ENCODE measurements around the gene STXBP1. TPM values are rescaled to one million over a fixed set of nuclear protein-coding genes. Genes with fewer than 3 reads are reported as not detected.
A peak's percentile ranks its signal among the peaks of the same experiment; 100 is the strongest.

STXBP1 gene
- 5.7 TPM for total RNA-seq

DNA sequence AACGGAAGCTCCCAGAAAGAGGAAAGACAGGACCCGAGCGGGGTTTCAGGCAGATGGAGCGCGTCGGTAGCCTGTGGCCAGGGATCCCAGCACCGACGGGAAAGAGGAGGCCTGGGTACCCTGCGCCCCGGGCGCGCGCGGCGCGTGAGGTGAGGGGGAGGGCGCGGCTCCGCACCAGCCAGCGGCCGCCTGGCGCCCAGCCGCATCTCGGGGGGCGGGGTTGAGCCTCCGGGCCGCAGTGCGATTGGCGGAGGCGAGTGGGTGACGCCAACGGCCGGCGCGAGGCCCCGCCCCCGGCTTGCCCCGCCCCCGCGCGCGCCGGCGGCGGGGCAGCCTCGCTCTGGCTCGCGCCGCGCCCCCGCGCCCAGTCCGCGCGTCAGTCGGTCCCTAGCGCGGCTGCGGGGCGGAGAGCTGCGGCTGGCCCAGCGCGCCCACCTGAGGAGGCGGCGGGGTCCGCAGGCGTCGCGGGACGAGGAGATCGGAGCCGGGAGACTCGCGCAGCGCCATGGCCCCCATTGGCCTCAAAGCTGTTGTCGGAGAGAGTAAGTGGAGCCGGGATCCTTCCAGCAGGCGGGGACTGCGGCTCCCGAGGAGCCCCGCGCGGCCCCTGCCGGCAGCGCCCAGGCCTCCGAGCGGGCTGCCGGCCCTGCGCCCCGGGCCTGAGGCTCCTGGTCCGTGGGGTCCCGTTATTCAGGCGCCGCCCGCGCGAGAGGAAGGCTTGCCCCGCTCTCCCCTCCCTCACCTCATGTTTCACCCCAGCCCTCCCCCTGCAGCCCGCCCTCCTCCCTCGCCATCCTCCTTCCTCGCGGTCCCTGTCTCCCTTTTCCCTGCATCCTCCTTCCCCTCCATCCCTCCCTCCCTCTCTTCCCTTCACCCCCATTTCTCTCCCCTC lies at the start of gene STXBP1:
Gene STXBP1 (plus strand): TSS at position 379 of the 892 bp plus-strand sequence. CDS start 127 bp downstream, at position 506.
- DNase-seq (ENCODE audit: low read depth in 2 of 3, low spot score in 2 of 3): peak; percentile 75 to 85 (median 80)

DNA sequence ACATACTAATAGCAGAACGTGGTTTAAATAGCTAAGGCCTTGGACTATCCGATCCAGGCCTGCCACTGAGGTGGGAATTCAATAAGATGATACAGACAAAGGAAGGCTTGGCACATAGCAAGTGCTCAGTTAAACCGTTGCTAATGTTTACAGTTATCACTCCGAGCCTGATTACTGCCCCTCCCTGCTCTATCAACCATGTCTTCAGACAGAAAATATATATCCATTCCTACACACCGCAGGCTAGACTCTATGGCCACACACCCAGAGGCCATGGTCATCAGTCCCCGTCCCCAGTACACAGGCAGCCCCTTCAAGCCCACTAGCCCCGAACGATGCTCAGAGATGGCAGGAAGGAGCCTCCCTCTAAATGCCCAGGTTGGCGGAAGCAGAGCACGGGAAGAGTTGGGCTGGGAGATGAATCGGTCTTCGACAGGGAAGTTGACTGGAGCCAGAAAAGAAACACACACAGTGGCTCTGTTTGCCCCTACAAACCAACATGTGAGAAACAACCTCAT lies 49.7 kb upstream of the STXBP1 start:
- no peak for DNase-seq (ENCODE audit: low read depth in 2 of 3, low spot score in 2 of 3)

DNA sequence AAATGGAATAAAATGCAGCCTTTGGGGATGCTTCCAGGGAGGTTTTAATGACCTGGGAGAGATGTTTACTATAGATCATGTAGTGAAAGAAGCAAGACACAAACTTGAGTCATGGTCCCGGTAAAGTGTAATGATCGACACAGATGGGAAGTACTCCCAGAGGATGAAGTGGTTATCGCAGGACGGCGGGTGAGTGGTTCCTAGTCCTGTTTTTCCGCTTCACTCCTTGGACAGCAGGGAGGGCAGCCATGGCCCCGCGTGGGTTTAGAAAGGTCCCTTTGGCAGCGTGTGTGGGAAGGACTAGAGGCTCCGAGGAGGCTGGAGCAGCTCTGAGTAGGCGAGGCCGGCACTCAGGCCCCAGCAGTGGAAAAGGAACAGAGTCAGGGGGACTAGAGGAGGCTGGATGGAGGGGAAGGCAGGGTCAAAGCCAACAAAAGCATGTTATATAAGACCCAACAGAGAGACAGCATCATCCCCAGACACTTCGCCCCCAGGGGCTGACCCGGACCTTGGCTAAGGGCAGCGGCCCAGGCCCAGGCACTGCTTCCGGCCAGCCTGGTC lies 49.2 kb upstream of the STXBP1 start:
- DNase-seq (ENCODE audit: low read depth in 2 of 3, low spot score in 2 of 3): no peak

DNA sequence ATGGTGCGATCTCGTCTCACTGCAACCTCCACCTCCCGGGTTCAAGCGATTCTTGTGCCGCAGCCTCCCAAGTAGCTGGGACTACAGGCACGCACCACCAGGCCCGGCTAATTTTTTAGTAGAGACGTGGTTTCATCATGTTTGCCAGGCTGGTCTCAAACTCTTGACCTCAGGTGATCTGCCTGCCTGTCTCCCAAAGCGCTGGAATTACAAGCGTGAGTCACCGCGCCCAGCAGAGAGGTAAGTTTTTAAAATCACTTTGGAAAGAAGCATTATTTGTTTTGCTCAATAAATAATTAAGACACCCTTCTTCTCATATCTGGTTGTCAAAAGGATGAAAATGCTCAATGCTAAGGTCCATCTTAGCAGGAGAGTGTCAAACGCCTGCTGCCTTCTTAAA lies 48.5 kb upstream of the STXBP1 start:
- no peak for DNase-seq (ENCODE audit: low read depth in 2 of 3, low spot score in 2 of 3)

DNA sequence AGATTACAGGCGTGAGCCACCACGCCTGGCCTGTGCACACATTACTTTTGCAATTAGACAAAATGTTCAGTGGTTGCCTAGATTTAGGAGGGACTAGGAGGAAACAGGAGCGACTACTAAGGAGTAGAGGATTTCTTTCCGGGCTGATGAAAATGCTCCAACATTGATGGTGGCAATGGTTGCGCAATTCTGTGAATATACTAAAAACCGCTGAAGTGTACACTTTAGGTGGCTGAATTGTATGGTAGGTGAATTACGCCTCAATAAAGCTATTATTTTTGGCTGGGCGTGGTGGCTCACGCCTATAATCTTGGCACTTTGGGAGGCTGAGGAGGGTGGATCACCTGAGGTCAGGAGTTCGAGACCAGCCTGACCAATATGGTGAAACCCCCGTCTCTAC lies 46.8 kb upstream of the STXBP1 start:
- no peak for DNase-seq (ENCODE audit: low read depth in 2 of 3, low spot score in 2 of 3)

DNA sequence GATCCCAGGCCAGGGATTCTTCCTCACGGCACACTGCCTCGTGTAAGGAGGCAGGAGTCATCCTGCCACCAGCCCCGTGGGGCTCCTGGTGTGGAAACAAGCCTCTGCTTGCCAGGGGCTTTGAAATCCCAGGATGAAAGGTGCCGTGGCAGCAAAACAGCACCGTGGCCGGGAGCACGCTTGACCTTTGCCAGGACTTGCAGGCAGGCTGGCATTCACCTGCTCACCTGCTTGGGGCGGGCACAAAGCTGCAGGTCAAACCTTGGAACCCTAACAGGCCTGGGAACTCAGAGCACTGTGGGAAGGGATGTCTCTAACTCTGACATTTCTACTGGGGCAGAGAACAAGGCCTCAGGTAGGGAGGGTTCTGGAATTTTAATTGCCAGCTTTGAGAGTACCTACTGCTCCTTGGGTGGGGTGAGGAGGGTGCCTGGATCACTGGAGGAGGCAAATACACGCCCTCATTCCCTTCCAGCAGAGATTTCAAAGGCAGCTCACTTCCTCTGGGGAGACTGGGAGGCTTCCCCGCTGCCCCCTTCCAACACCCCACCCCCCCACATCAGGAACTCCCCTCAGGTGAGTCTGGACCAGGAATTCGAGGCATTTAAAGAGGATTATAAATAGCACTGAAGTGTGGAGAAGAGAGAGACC lies 45.6 kb upstream of the STXBP1 start:
- no peak for DNase-seq (ENCODE audit: low read depth in 2 of 3, low spot score in 2 of 3)

DNA sequence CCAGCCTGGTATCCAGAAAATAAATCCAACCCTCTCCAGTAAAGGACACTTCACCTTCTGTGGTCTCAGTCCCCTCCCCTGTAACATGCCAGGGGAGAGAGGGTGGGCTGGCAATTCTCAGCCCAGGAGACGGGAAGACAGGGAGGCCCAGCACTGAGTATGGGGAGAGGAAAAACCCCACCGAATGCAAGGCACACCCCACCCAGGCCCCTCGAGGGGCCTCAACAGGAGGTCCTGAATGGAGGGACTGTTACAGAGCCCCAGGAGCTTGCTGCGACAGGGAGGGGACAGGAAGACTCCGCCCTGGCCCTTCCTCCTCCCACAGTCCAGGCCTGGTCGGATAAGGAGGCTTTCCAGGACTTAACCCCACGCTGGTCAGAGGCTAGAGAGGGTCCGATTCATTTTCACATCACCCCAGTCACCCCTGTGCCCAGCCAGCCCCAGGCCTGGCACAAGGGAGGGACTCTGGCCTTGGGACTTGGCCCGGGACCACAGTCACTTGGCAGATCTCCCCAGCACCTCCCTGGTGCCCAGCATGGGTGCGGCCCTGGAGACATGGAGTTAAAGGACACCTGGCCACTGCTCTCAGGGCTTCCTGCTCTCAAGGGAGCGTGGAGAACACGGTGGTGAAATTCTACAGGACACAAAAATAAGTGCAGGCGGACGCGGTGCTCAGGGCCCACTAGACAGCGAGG lies 44.9 kb upstream of the STXBP1 start:
- no peak for DNase-seq (ENCODE audit: low read depth in 2 of 3, low spot score in 2 of 3)

DNA sequence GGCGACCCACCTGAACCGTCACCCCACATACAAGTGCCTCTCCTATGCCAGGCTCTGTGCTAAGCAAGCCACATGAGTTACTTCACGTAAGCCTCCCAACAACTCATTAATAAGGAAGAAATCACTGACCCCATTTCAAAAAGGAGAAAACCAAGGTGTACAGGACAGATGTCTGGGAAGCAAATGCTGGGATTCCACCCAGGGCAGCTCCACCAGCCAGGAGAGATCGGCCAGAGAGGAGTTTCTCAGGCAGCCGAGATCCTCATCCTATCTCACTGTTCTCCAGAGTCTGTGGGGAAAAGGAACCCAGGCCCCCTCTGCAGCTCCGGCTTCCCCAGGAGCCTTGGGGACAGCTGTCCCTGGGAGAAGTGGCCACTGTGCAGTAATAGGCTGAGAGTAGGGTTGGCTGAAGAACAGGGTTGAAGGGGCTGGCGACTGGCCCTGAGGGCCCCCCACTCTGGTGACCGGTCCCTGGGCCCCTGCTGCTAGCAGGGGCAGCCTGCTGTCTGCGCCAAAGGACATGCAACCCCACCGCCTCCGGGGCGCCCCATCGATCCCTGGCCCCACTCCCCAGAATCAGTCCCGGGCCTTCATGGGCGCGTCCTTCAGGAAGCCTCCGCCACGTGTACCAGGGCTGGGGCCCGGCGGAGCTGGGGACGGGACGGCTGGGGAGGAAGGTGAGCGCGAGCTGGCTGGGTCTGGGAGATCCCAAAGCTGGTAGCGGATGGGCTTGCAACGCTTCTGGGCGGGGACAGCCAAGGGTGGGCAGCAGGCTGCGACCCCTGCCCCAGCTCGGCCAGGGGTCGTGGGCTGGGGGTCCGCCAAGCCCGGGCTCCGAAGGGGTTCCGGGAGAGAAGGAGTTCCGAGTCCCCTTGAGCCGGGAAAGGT lies 44.1 kb upstream of the STXBP1 start:
- no peak for DNase-seq (ENCODE audit: low read depth in 2 of 3, low spot score in 2 of 3)

DNA sequence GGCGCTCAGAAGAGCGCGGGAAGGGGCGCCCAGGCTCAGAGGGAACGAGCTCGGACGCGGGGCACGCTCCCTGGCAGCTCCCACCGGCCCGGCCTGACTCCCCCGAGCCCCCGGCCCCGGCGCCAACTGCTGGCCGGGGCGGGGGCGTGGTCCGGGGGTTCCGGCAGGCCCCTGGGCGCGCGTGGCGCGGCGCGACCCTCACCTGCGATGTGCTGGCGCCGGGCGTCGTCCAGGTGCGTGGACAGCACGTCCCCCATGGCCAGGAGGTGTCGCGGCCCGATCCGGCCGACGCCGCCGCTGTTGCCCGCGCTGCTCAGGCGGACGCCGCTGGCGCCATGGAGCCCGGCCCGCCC lies 43.5 kb upstream of the STXBP1 start:
- no peak for DNase-seq (ENCODE audit: low read depth in 2 of 3, low spot score in 2 of 3)

DNA sequence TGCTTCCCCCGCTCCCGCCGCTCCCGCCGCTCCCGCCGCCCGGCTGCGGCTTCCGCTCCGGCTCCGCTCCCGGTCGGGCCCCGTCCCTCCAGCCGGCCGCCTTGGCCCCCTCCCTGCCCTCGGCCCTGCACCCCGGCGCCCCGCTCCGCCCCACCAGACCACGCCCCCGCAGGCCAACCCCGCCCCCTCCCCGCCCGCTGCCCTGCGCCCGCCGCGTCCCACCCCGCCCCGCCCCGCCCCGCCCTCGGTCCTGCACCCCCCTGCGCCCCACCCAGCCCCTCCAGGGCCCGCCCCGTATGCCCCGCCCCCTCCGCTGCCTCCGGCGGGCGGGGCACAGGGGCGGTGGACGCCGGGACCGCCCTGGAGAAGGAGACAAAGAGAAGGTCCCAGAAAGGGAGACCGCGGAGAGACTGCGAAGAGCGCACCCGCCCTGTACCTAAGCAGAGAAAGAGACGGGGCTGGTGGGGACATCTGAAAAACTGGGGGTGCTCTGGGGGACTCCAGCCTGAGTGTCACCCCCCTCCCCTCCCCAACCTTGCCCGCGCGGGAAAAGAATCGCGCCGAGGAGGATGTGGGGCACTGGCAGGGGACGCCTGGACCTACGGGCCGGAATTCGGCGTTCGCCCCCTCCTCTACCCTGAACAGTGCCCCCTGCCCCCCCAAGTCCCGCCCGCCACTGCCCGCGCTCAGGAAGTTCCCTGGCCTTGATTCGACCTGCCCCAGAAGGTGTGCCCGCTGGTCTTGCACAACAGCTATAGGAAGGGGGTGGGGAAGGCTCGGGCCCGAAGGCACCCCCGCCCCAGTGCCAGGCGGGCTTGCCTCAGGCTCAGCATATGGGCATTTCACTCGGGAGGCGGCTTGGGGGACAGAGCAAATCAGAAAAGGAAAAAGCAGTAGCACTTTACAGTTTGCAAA lies 42.8 kb upstream of the STXBP1 start:
- DNase-seq (ENCODE audit: low read depth in 2 of 3, low spot score in 2 of 3): peak; percentile 54 to 79 (median 73)

DNA sequence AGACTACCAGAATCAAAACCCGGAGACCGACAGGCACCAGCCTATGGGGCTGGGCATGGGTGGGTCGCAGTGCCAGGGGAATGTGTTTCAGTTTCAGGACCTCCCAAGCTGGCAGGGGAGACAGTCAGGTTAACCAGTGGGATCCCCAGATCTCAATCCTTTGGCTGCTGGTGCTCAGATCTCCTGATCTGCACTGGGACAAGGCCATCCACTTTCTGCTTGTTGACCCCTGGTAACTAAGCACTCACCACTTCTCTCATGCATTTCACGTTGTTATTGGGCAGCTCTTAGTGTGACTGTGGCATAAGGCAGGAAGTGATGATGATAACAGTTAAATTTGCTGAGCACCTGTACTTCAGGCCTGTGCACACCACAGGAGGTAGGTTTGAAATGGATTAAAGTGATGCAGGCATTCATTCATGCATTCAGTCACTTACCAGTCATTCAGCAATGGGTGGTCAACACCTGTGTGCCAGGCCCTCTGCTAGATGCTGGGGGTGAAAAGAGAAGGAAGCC lies 42.1 kb upstream of the STXBP1 start:
- DNase-seq (ENCODE audit: low read depth in 2 of 3, low spot score in 2 of 3): peak in 1 of 3 donors; percentile 58

DNA sequence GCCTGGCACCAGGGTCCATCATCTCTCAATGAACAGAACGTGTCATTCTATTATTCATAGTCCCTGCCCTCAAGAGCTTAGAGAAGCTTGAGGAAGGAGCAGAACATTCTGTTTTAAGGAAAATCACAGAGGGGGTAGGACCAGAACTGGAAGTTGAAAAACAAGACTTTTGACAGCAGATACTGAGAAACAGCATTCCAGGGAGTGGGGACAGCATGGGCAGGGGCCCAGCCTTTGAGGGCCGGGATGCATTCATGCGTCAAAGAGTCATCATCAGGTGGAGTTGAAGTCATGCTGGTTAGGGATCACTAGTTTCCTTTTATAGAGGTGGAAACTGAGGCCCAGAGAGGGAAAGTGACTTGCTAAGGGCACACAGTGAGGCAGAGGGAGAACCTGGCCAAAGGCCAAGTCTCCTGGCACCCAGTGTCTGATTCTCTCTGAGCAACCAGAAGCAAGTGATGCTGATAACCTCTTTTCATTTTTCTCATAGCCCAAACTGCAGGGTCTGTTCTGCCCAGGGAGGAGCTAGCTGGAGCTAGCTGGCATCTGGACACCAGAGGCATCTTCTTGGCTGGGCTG lies 41.5 kb upstream of the STXBP1 start:
- DNase-seq (ENCODE audit: low read depth in 2 of 3, low spot score in 2 of 3): no peak

DNA sequence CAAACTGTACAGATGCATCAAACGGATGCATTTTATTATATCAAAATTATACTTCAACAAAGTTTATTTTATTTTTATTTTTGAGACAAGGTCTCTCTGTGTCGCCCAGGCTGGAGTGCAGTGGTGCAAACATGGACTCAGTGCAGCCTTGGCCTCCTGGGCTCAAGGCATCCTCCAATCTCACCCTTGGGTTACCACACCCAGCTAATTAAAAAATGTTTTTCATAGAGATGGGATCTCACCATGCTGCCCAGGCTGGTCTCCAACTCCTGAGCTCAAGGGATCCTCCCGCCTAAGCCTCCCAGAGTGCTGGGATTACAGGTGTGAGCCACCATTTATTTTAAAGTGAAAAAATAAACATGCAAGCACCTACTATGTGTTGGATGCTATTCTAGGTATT lies 40.1 kb upstream of the STXBP1 start:
- DNase-seq (ENCODE audit: low read depth in 2 of 3, low spot score in 2 of 3): no peak

DNA sequence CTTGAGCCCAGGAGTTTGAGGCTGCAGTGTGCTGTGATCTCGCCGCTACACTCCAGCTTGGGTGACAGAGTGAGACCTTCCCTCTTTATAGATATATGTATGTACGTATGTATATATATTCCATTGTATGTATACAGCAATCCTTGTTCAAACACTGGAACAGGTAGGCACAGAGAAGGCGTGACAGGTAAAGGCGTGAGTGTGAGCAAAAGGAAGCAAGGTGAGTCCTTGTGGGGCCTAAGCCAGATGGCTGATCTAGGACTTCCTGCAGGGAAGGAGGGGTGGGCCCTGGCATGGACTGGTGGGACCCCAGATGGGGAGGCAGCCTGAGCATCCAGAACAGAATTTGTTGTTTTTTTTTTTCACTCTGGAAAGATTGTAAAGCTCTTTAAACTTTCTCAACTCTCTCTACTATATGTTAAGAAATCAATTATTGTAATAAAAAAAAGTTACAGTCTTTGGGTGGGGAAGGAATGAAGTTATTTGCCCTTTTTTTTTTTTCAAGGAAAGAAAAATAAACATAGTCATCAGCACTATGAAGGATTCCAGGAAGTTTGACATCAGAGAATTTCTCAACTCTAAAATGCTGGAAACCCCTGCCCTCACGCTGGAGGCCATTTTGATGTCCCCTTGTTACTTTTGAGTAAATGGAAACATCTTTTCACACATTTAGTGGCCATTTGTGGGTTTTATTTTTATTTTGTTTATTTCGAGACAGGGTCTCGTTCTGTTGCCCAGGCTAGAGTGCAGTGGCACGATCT lies 38.9 kb upstream of the STXBP1 start:
- DNase-seq (ENCODE audit: low read depth in 2 of 3, low spot score in 2 of 3): no peak

DNA sequence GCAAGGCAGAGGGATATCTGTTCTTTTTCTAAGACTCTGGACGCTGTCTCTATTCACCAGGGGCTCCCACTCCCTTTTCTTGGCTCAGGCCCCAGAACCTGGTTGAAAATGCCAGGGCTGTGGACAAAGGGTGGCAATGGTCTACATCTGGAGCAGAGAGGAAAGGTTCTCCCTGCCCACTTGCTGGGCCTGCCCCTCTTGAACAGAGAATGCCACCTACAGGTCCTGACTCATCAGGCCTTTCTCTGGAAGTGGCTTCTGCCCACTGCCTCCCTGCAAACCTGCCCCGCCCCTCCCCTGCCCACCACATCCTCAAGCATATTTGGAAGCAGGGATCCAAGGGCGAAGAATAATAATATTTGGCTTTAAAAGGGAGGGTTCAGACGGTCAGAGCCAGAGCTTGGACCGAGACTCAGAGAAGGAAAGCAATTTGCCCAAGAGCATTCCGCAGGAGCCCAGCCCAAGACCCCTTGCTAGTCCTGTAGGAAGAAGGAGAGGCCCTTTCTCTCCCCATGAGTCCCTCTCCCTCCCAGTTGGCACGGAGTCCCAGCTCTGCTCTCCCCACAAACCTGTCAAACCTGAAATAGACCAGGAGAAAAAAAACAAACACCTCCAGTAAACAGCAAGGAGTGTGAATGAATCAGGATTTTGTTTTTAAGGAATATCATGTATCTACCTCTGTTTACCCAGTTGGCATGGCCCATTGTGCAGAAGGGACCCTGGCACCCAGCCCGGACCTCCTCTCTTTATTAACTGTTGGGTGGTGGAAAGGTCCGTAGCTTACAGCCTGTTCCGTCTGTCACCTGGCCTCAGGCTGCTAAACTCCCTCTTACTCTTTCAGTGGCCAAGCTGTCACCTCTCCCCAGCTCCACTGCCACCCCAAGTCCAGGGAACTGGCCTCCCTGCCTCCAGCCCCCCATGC lies 37.7 kb upstream of the STXBP1 start:
- no peak for DNase-seq (ENCODE audit: low read depth in 2 of 3, low spot score in 2 of 3)
